Colonic mucosa (tissue), 4 donors: ENCODE data around the gene PRMT7. TPM values are rescaled to one million over a fixed set of nuclear protein-coding genes. Genes with fewer than 3 reads are reported as not detected.

Source experiments
- DNase-seq: peaks from one replicate; pipeline ENCODE4 v3.0.0-alpha.2; 2020
- H3K27ac ChIP-seq: fragments of 200-600 bp; one replicate; pipeline ENCODE4 v1.8.0; 2021
- H3K27me3 ChIP-seq: fragments of 200-600 bp; one replicate; pipeline ENCODE4 v1.8.0; 2021
- H3K36me3 ChIP-seq: fragments of 200-600 bp; one replicate; pipeline ENCODE4 v1.8.0; 2021
- H3K4me1 ChIP-seq: fragments of 200-600 bp; one replicate; pipeline ENCODE4 v1.8.0; 2021; ENCODE audit warnings: mild to moderate bottlenecking
- H3K4me3 ChIP-seq: fragments of 200-600 bp; one replicate; pipeline ENCODE4 v1.8.0; 2021
- H3K9ac ChIP-seq, 2 donors: one replicate each; pipeline ENCODE4 v1.7.0; 2013; ENCODE audit warnings: control low read depth in 2 of 2, low read depth in 2 of 2, low read length in 2 of 2
- H3K9me3 ChIP-seq: fragments of 200-600 bp; one replicate; pipeline ENCODE4 v1.8.0; 2021
- CTCF ChIP-seq: fragments of 200-600 bp; IDR thresholded peaks from one replicate; pipeline ENCODE4 v1.8.0; 2022; ENCODE audit warnings: antibody characterized with exemption, mild to moderate bottlenecking
- intact Hi-C: fragments of 100-400 bp; cut with DNase I; formaldehyde crosslinking; loops from one replicate; pipeline ENCODE4 v1.14.1; 2022
- total RNA-seq, 2 donors: library from RNA; stranded (reverse); fragmentation: NEBNext Ultra II Directional in 1 of 2; extraction: Animal tissue kit (Norgen Biotek cat#: 25700) in 1 of 2; gene quantifications; one replicate each; pipeline ENCODE4 v1.2.1, GENCODE V29; 2021
- donor health status: healthy.
- donor health status: DM: no; HTN: no; CAD: no.
- donor health status: DM: no; HTN: no; CAD: no.

PRMT7 gene
- total RNA-seq, 2 donors from 2014 or later = 18.0 to 45.4 TPM

DNA sequence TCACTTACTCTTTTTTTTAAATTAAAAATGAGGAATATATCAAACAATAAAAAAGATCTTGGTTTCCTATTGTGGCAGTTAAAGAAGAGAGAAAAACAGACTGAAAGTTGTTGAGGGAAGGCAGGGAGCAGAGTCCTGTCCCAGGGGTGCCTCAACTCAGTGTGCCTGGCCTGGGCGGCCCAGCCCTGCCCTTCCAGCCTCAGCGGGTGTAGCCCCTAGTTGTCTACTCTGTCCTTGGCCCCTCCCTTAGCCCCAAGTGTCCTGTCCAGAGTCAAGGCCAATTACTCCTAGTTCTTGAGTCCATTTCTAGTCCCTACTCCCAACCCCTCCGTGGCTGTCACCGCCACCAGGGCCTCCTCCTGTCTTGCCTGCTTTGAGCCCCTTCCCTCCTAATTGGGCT, 85.0 kb downstream of the PRMT7 start:
- Histone ChIP-seq H3K9me3 (no peaks in the 10 kb centered on the region), H3K4me1 (no peaks in the 10 kb centered on the region), H3K9ac (peak overlapping the region in 1 of 2 donors; percentile 3), H3K27me3 (no peaks in the 10 kb centered on the region), H3K36me3 (no peaks in the 10 kb centered on the region), H3K4me3 (no peak overlapping the region), H3K27ac (no peak overlapping the region)
- intact Hi-C loops = loop anchor here (2.0 kb wide), 1 partner anchor 113 kb away; no protein-coding TSS in a partner anchor
- no peak for TF ChIP-seq CTCF
- DNase-seq = no peak

- H3K36me3 ChIP-seq = no peaks in the 10 kb centered on the region
- no peak overlapping the region for H3K4me3 ChIP-seq
- H3K9me3 ChIP-seq = no peaks in the 10 kb centered on the region
- TF ChIP-seq CTCF = peak; percentile 62
- H3K4me1 ChIP-seq = no peaks in the 10 kb centered on the region
- no peaks in the 10 kb centered on the region for H3K27me3 ChIP-seq
- intact Hi-C loops = loop anchor here (2.0 kb wide), 1 partner anchor 112 kb away; no protein-coding TSS in a partner anchor
- peak overlapping the region in 1 of 2 donors; percentile 3 for H3K9ac ChIP-seq
- no peak overlapping the region for H3K27ac ChIP-seq
- DNase-seq = peak; percentile 70
Measured at GRCh38 chr16:68396481-68396880, 85.7 kb downstream of the PRMT7 start.

GRCh38 chr16:68397710-68398201, 86.9 kb downstream of the PRMT7 start:
- intact Hi-C loops = loop anchor here (2.0 kb wide), 1 partner anchor 111 kb away; no protein-coding TSS in a partner anchor
- Histone ChIP-seq H3K4me1 (no peaks in the 10 kb centered on the region), H3K9ac (no peak overlapping the region), H3K9me3 (no peaks in the 10 kb centered on the region), H3K27me3 (no peaks in the 10 kb centered on the region), H3K4me3 (no peak overlapping the region), H3K36me3 (no peaks in the 10 kb centered on the region), H3K27ac (no peak overlapping the region)
- TF ChIP-seq CTCF = no peak
- DNase-seq = no peak

GRCh38 chr16:68399456-68399855, 88.6 kb downstream of the PRMT7 start:
- no peaks in the 10 kb centered on the region for H3K4me1 ChIP-seq
- DNase-seq = no peak
- H3K27me3 ChIP-seq = no peaks in the 10 kb centered on the region
- no peak for TF ChIP-seq CTCF
- H3K27ac ChIP-seq = no peak overlapping the region
- H3K9ac ChIP-seq = no peak overlapping the region
- intact Hi-C loops = no loop called here
- no peak overlapping the region for H3K4me3 ChIP-seq
- no peaks in the 10 kb centered on the region for H3K9me3 ChIP-seq
- no peaks in the 10 kb centered on the region for H3K36me3 ChIP-seq

DNA sequence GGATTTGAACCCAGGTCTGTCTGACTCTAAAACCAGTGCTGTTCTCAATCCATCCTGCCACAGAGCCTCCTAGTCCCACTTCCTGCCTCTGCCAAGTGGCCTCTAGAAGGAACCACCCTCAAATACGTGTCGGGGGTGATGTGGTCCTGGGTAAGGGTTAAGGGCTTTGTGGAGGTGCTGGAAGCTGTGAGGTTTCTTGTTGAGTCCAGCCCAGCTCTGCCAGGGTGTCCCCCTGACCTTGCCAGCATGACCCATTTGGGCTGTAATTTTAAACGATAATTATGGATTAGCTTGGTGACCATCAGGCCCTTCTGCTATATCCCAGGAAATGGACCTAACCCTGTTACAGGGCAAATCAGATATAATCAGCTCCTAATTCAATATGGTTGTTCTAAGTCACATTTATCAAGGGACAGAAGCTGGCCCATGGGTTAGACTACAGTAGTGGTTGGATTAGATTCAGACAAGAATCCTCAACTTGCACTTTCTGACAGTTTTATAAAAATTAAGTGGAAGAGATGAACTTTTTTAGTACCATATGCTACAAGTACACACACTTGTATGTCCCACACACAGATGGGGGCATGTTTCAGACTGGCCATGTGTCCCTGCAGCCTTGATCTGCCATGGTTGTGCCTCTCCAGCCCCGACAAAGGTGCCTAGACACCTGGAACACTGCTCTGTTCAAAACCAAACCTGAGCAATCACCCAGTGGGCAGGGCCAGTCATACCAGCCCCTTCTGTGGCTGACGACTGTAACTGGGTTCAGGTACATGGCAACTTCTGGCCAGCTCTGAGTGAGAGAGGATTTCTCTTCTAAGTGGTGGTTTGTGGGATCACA, 89.5 kb downstream of the PRMT7 start:
- intact Hi-C loops = no loop called here
- Histone ChIP-seq H3K27me3 (no peaks in the 10 kb centered on the region), H3K4me3 (no peak overlapping the region), H3K9ac (no peak overlapping the region), H3K4me1 (no peaks in the 10 kb centered on the region), H3K9me3 (no peaks in the 10 kb centered on the region), H3K27ac (no peak overlapping the region), H3K36me3 (no peaks in the 10 kb centered on the region)
- DNase-seq = no peak
- TF ChIP-seq CTCF = no peak
